ENCODE measurements around the gene FAM170B.

The FAM170B gene

GRCh38 chr10:49133706-49134248, at the start of gene FAM170B:
Gene FAM170B, minus strand, starts transcription at chr10:49134021. Its CDS starts 103 bp downstream, at chr10:49133918.
- intact Hi-C loops (cut with DNase I), result no loop called here
- no peak for DNase-seq

GRCh38 chr10:49182776-49183175, 49.0 kb upstream of the FAM170B start:
- DNase-seq, result no peak
- intact Hi-C loops (cut with DNase I), result no loop called here

GRCh38 chr10:49180444-49180860, 46.6 kb upstream of the FAM170B start:
- intact Hi-C loops (cut with DNase I), result no loop called here
- DNase-seq, result no peak

GRCh38 chr10:49179699-49180443, 46.0 kb upstream of the FAM170B start:
- intact Hi-C loops (cut with DNase I), result no loop called here
- peak in 1 of 10 donors; percentile 70 for DNase-seq

- no peak for DNase-seq
- intact Hi-C loops (cut with DNase I), result no loop called here
Measured at GRCh38 chr10:49178489-49179471, 45.0 kb upstream of the FAM170B start.

- intact Hi-C loops (cut with DNase I), result no loop called here
- peak in 4 of 10 donors; percentile 52 to 91 (median 68) for DNase-seq
Measured at GRCh38 chr10:49177391-49178355, 43.9 kb upstream of the FAM170B start.

- intact Hi-C loops (cut with DNase I), result no loop called here
Measured at GRCh38 chr10:49176310-49177268, 42.8 kb upstream of the FAM170B start.

GRCh38 chr10:49175587-49176309, 41.9 kb upstream of the FAM170B start:
- intact Hi-C loops (cut with DNase I), result no loop called here
- no peak for DNase-seq

More at GRCh38 chr10:49176310-49177268, 42.8 kb upstream of the FAM170B start:
- no peak for DNase-seq

GRCh38 chr10:49174926-49175500, 41.2 kb upstream of the FAM170B start:
- intact Hi-C loops (cut with DNase I), result no loop called here
- no peak for DNase-seq

GRCh38 chr10:49174261-49174925, 40.6 kb upstream of the FAM170B start:
- intact Hi-C loops (cut with DNase I), result no loop called here
- no peak for DNase-seq

- intact Hi-C loops (cut with DNase I), result no loop called here
- DNase-seq, result no peak
Measured at GRCh38 chr10:49173853-49174252, 40.0 kb upstream of the FAM170B start.

GRCh38 chr10:49173201-49173772, 39.5 kb upstream of the FAM170B start:
- intact Hi-C loops (cut with DNase I), result no loop called here
- DNase-seq, result no peak

GRCh38 chr10:49172777-49173132, 38.9 kb upstream of the FAM170B start:
- intact Hi-C loops (cut with DNase I), result no loop called here
- no peak for DNase-seq

- intact Hi-C loops (cut with DNase I), result no loop called here
- DNase-seq, result no peak
Measured at GRCh38 chr10:49172061-49172776, 38.4 kb upstream of the FAM170B start.

GRCh38 chr10:49171326-49172060, 37.7 kb upstream of the FAM170B start:
- DNase-seq, result no peak
- intact Hi-C loops (cut with DNase I), result no loop called here

Data from posterior cingulate gyrus (tissue), 11 donors.